HEK293 (cell line): Measurements from ENCODE around the gene RHOBTB3.

Experiments used
- CTCF ChIA-PET: fragments of 350-600 bp; formaldehyde crosslinking; extraction: SDS; loops from one replicate; lab custom pipeline; 2021; ENCODE audit warnings: antibody characterized with exemption; lab: Yijun Ruan, JAX
- POLR2A ChIA-PET: fragments of 300-600 bp; formaldehyde crosslinking; extraction: SDS; loops from one replicate; lab custom pipeline; 2020; ENCODE audit warnings: antibody characterized with exemption, inconsistent platforms; lab: Yijun Ruan, JAX
- H3K27ac ChIP-seq: fragments of 200-500 bp; sonication (Bioruptor generic); 2 replicates; pipeline ENCODE4 v1.5.1; 2014; ENCODE audit warnings: low read depth, low read length, control low read depth, inconsistent platforms; ENCODE audit errors: extremely low read depth
- H3K36me3 ChIP-seq, 2 experiments: fragments of 200-500 bp in 1 of 2; sonication (Bioruptor generic) in 1 of 2; 1 replicate in 1 of 2; 2 replicates in 1 of 2; pipeline ENCODE4 v1.5.1; 2014 to 2017; ENCODE audit warnings: inconsistent platforms in 2 of 2, low read length in 2 of 2; ENCODE audit not compliant: control insufficient read depth in 2 of 2, insufficient read depth in 1 of 2
- H3K4me1 ChIP-seq: fragments of 200-500 bp; sonication (Bioruptor generic); 2 replicates; pipeline ENCODE4 v1.5.1; 2014; ENCODE audit warnings: mild to moderate bottlenecking, low read length, inconsistent platforms; ENCODE audit not compliant: control insufficient read depth, insufficient read depth
- H3K4me3 ChIP-seq: 2 replicates; pipeline ENCODE4 v1.5.1; 2011; ENCODE audit warnings: low read depth, mild to moderate bottlenecking, control low read depth, low read length, moderate library complexity
- H3K9me3 ChIP-seq: fragments of 200-500 bp; sonication (Bioruptor generic); 2 replicates; pipeline ENCODE4 v1.5.1; 2014; ENCODE audit warnings: low read depth, low read length, inconsistent platforms; ENCODE audit not compliant: control insufficient read depth, insufficient read depth
- KLF1 ChIP-seq: fragments of 450-650 bp; formaldehyde crosslinking; IDR thresholded peaks from 2 replicates; pipeline ENCODE4 v1.5.1; 2016; ENCODE audit warnings: missing biosample characterization, missing genetic modification characterization
- KLF8 ChIP-seq: fragments of 450-650 bp; formaldehyde crosslinking; IDR thresholded peaks from 2 replicates; pipeline ENCODE4 v1.5.1; 2016; ENCODE audit warnings: missing biosample characterization, missing genetic modification characterization
- MZF1 ChIP-seq: fragments of 450-650 bp; formaldehyde crosslinking; IDR thresholded peaks from 2 replicates; pipeline ENCODE4 v1.5.1; 2017; ENCODE audit warnings: missing biosample characterization, missing genetic modification characterization, borderline replicate concordance
- ZBTB17 ChIP-seq: fragments of 450-650 bp; formaldehyde crosslinking; IDR thresholded peaks from 2 replicates; pipeline ENCODE4 v1.5.1; 2016; ENCODE audit warnings: missing biosample characterization, missing genetic modification characterization
- ZBTB20 ChIP-seq: fragments of 450-650 bp; formaldehyde crosslinking; IDR thresholded peaks from 2 replicates; pipeline ENCODE4 v1.5.1; 2016; ENCODE audit warnings: missing biosample characterization, missing genetic modification characterization
- ZFP3 ChIP-seq: fragments of 450-650 bp; formaldehyde crosslinking; IDR thresholded peaks from 2 replicates; pipeline ENCODE4 v1.5.1; 2016; ENCODE audit warnings: low read depth, missing biosample characterization, missing genetic modification characterization
- ZNF302 ChIP-seq: fragments of 450-650 bp; formaldehyde crosslinking; IDR thresholded peaks from 2 replicates; pipeline ENCODE4 v1.5.1; 2016; ENCODE audit warnings: missing biosample characterization, missing genetic modification characterization, low read depth
- ZNF335 ChIP-seq: fragments of 450-650 bp; formaldehyde crosslinking; conservative IDR thresholded peaks from 2 replicates; pipeline ENCODE4 v1.5.1; 2016; ENCODE audit warnings: missing biosample characterization, missing genetic modification characterization
- ZNF341 ChIP-seq: fragments of 450-650 bp; formaldehyde crosslinking; IDR thresholded peaks from 2 replicates; pipeline ENCODE4; 2016; ENCODE audit warnings: low read depth, missing biosample characterization, missing genetic modification characterization
- ZNF350 ChIP-seq: fragments of 450-650 bp; formaldehyde crosslinking; IDR thresholded peaks from 2 replicates; pipeline ENCODE4 v1.5.0; 2017; ENCODE audit warnings: missing biosample characterization, mild to moderate bottlenecking, missing genetic modification characterization
- ZNF394 ChIP-seq: fragments of 450-650 bp; formaldehyde crosslinking; IDR thresholded peaks from 2 replicates; pipeline ENCODE4 v1.5.1; 2016; ENCODE audit warnings: missing biosample characterization, missing genetic modification characterization, mild to moderate bottlenecking, moderate library complexity, borderline replicate concordance
- ZNF433 ChIP-seq: fragments of 450-650 bp; formaldehyde crosslinking; IDR thresholded peaks from 2 replicates; pipeline ENCODE4 v1.5.1; 2016; ENCODE audit warnings: missing biosample characterization, missing genetic modification characterization, low read depth
- ZNF561 ChIP-seq: fragments of 450-650 bp; IDR thresholded peaks from 2 replicates; pipeline ENCODE4 v1.5.1; 2018; ENCODE audit warnings: missing biosample characterization, missing genetic modification characterization, borderline replicate concordance
- ZNF571 ChIP-seq: fragments of 450-650 bp; formaldehyde crosslinking; IDR thresholded peaks from 2 replicates; pipeline ENCODE4 v1.5.0; 2017; ENCODE audit warnings: missing biosample characterization, missing genetic modification characterization
- ZNF600 ChIP-seq: fragments of 450-650 bp; formaldehyde crosslinking; IDR thresholded peaks from 2 replicates; pipeline ENCODE4 v1.5.1; 2016; ENCODE audit warnings: missing biosample characterization, missing genetic modification characterization
- ZNF776 ChIP-seq: fragments of 450-650 bp; formaldehyde crosslinking; IDR thresholded peaks from 2 replicates; pipeline ENCODE4 v1.5.0; 2017; ENCODE audit warnings: missing biosample characterization, missing genetic modification characterization, borderline replicate concordance
- ZSCAN30 ChIP-seq: fragments of 450-650 bp; IDR thresholded peaks from 2 replicates; pipeline ENCODE4 v1.5.1; 2018; ENCODE audit warnings: missing biosample characterization, mild to moderate bottlenecking, missing genetic modification characterization, moderate library complexity
- TF ChIP-seq, protein P1 (sequence below): fragments of 450-650 bp; formaldehyde crosslinking; IDR thresholded peaks from 2 replicates; pipeline ENCODE4 v1.5.1; 2016; ENCODE audit warnings: missing biosample characterization, missing genetic modification characterization
- TF ChIP-seq, protein P2 (sequence below): fragments of 450-650 bp; formaldehyde crosslinking; IDR thresholded peaks from 2 replicates; pipeline ENCODE4 v1.5.1; 2016; ENCODE audit warnings: missing biosample characterization, missing genetic modification characterization
- TF ChIP-seq, protein P3 (sequence below): fragments of 450-650 bp; formaldehyde crosslinking; IDR thresholded peaks from 2 replicates; pipeline ENCODE4 v1.5.1; 2017; ENCODE audit warnings: missing biosample characterization, missing genetic modification characterization
- TF ChIP-seq, protein P4 (sequence below): fragments of 450-650 bp; formaldehyde crosslinking; IDR thresholded peaks from 2 replicates; pipeline ENCODE4 v1.5.1; 2016; ENCODE audit warnings: missing biosample characterization, missing genetic modification characterization
- TF ChIP-seq, protein P5 (sequence below): fragments of 450-650 bp; formaldehyde crosslinking; IDR thresholded peaks from 2 replicates; pipeline ENCODE4 v1.5.1; 2016; ENCODE audit warnings: missing biosample characterization, missing genetic modification characterization

The RHOBTB3 gene

DNA sequence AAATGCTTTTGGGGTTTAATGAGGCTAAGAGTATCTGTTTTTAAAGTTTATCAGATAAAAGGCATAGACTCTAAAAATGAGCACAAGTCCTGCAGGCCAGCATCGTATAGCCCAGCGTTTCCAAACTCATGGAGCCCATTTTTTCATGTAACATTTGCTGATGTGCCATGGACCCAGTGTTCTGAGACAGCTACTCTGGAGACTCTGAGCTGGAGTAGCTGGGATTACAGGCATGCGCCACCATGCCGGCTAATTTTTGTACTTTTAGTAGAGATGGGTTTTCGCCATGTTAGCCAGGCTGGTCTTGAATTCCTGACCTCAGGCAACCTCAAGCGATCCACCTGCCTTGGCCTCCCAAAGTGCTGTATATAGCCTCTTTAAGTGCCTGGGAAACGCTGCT, 75.6 kb downstream of the RHOBTB3 start:
- TF ChIP-seq ZNF394 (tag by site-specific recombination) (peak; percentile 74; the same call in 1 of the 2 replicates), ZNF571 (tag by site-specific recombination) (no peak)
- TF ChIP-seq, all 188 proteins: peak for 1
- Histone ChIP-seq H3K36me3 (no peaks in the 10 kb centered on the region), H3K27ac (no peak overlapping the region), H3K4me3 (no peak overlapping the region), H3K9me3 (no peaks in the 10 kb centered on the region), H3K4me1 (peaks cover 6% of the 10 kb centered on the region; the same call in 1 of the 2 replicates)
- ChIA-PET POLR2A (no interaction called here), CTCF (interaction anchor here (1.1 to 2.1 kb wide), 2 partner anchors 17 to 25 kb away, joined by 3 to 7 read pairs; no protein-coding TSS in a partner anchor)

DNA sequence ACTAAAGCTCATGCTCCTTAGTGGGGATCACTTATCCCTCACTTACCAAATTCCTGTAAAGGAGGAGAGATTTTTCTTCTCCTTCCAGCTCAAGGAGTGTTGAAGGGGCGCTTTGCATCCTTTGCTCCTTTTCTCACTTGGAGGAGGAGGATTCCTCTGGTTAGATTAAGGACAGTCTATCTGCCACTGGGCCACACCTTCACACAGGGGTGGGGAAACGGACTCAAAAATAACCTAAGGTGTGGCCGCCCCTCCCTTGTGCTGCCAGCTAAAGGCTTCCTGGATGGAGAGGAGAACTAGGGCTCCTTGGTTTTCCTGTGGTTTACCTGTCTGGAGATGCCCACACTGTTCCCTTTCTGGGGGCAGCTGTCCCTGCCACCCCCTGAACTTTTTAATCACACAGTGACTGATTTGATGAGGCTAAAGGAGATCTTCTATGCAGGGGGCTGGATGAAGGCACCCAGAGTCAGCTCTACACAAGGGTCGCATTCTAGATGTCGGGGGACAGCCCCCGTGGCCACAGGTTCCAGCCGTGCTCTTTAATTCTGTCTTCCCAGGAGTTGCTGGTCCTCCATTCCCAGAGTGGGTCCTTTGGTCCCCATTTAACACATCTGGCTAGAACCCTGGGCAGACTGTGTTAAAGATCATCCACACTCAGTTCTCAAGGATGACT, 77.0 kb downstream of the RHOBTB3 start:
- H3K4me1 ChIP-seq: peaks cover 6% of the 10 kb centered on the region; the same call in 1 of the 2 replicates
- ChIA-PET POLR2A (no interaction called here), CTCF (interaction anchor here (1.1 kb wide), 1 partner anchor 16 kb away, joined by 3 read pairs; no protein-coding TSS in a partner anchor)
- TF ChIP-seq KLF1 (tag by site-specific recombination) (peak; percentile 77), ZNF302 (tag by site-specific recombination) (no peak)
- H3K27ac ChIP-seq: no peak overlapping the region
- no peaks in the 10 kb centered on the region for H3K36me3 ChIP-seq
- no peak overlapping the region for H3K4me3 ChIP-seq
- H3K9me3 ChIP-seq: no peaks in the 10 kb centered on the region

DNA sequence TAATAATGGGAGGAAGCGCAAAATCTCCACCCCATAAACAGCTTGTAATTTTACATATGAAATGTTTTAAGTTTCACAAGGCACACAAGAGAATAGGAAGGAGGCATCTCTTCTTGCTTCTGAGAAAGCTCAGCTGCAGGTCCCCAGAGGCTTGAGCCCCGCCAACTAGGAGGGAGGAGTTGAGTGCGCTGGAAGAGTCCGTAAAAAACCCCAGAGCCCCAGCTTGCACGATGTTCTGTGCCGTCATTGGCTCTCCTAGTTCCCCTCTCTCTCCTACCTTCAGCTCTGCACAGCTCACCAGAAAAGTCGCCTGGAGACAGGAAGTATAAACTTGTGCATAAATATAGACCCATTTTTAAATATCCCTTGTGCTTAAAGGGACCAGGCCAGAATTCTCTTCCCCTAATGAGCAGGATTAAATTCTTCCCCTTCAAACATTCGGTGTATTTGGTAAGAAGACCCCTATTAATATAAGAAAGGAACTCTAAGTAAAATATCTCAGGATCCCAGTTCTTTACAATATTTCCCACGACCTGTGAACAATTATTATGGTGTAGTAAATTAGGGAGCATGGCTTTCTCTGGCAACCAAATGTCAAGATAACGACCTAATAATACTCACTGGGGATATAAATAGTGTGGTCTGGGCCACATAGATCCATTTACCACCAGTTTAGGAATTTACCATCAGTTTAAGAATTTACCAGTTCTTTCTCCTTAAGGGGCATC, 77.7 kb downstream of the RHOBTB3 start:
- POLR2A ChIA-PET: no interaction called here
- CTCF ChIA-PET: interaction anchor here (1.3 kb wide), 1 partner anchor 28 kb away, joined by 4 read pairs; no protein-coding TSS in a partner anchor
- H3K4me1 ChIP-seq: peaks cover 6% of the 10 kb centered on the region; the same call in 1 of the 2 replicates
- H3K9me3 ChIP-seq: no peaks in the 10 kb centered on the region
- H3K4me3 ChIP-seq: no peak overlapping the region
- H3K36me3 ChIP-seq: no peaks in the 10 kb centered on the region
- no peak overlapping the region for H3K27ac ChIP-seq
- TF ChIP-seq ZNF350 (peak; percentile 94), ZNF776 (no peak), ZNF341 (tag by site-specific recombination) (peak; percentile 82), ZFP3 (0 out of 2 replicates have a peak, but pooled peaks have one; percentile 36), ZNF571 (tag by site-specific recombination) (no peak), MZF1 (tag by site-specific recombination) (no peak), ZNF561 (tag by site-specific recombination) (peak; percentile 67; the same call in 1 of the 2 replicates), ZNF335 (peak; percentile 74), ZSCAN30 (tag by site-specific recombination) (peak; percentile 39; the same call in 1 of the 2 replicates), ZNF433 (tag by site-specific recombination) (no peak), ZNF600 (tag by site-specific recombination) (peak; percentile 87), ZBTB17 (tag by site-specific recombination) (peak; percentile 73), KLF8 (tag by site-specific recombination) (no peak), ZBTB20 (tag by site-specific recombination) (peak; percentile 68; the same call in 1 of the 2 replicates)
- TF ChIP-seq, protein P1, sequence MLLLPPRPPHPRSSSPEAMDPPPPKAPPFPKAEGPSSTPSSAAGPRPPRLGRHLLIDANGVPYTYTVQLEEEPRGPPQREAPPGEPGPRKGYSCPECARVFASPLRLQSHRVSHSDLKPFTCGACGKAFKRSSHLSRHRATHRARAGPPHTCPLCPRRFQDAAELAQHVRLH (tag by site-specific recombination): peak; percentile 69; the same call in 1 of the 2 replicates
- TF ChIP-seq, protein P2, sequence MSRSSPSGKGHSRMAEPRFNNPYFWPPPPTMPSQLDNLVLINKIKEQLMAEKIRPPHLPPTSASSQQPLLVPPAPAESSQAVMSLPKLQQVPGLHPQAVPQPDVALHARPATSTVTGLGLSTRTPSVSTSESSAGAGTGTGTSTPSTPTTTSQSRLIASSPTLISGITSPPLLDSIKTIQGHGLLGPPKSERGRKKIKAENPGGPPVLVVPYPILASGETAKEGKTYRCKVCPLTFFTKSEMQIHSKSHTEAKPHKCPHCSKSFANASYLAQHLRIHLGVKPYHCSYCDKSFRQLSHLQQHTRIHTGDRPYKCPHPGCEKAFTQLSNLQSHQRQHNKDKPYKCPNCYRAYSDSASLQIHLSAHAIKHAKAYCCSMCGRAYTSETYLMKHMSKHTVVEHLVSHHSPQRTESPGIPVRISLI: peak; percentile 46; the same call in 1 of the 2 replicates
- TF ChIP-seq, protein P3, sequence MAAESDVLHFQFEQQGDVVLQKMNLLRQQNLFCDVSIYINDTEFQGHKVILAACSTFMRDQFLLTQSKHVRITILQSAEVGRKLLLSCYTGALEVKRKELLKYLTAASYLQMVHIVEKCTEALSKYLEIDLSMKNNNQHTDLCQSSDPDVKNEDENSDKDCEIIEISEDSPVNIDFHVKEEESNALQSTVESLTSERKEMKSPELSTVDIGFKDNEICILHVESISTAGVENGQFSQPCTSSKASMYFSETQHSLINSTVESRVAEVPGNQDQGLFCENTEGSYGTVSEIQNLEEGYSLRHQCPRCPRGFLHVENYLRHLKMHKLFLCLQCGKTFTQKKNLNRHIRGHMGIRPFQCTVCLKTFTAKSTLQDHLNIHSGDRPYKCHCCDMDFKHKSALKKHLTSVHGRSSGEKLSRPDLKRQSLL (tag by site-specific recombination): peak; percentile 51; the same call in 1 of the 2 replicates
- TF ChIP-seq, protein P4, sequence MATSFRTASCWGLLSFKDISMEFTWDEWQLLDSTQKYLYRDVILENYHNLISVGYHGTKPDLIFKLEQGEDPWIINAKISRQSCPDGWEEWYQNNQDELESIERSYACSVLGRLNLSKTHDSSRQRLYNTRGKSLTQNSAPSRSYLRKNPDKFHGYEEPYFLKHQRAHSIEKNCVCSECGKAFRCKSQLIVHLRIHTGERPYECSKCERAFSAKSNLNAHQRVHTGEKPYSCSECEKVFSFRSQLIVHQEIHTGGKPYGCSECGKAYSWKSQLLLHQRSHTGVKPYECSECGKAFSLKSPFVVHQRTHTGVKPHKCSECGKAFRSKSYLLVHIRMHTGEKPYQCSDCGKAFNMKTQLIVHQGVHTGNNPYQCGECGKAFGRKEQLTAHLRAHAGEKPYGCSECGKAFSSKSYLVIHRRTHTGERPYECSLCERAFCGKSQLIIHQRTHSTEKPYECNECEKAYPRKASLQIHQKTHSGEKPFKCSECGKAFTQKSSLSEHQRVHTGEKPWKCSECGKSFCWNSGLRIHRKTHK (tag by site-specific recombination): no peak
- TF ChIP-seq, protein P5, sequence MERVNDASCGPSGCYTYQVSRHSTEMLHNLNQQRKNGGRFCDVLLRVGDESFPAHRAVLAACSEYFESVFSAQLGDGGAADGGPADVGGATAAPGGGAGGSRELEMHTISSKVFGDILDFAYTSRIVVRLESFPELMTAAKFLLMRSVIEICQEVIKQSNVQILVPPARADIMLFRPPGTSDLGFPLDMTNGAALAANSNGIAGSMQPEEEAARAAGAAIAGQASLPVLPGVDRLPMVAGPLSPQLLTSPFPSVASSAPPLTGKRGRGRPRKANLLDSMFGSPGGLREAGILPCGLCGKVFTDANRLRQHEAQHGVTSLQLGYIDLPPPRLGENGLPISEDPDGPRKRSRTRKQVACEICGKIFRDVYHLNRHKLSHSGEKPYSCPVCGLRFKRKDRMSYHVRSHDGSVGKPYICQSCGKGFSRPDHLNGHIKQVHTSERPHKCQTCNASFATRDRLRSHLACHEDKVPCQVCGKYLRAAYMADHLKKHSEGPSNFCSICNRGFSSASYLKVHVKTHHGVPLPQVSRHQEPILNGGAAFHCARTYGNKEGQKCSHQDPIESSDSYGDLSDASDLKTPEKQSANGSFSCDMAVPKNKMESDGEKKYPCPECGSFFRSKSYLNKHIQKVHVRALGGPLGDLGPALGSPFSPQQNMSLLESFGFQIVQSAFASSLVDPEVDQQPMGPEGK (tag by site-specific recombination): 0 out of 2 replicates have a peak, but pooled peaks have one; percentile 45
